Coronary artery (tissue), 2 donors: ENCODE data around the gene BRK1.
"Not testable (repeated sequence)": the region's sequence is repeated elsewhere in the genome, so short reads cannot be mapped to it uniquely, and the experiment has no call there.

Experiments used
- DNase-seq: peaks from one replicate; pipeline ENCODE4 v3.0.0-alpha.2; 2017; ENCODE audit warnings: low spot score
- H3K27ac ChIP-seq, 2 donors: fragments of 200-600 bp; sonication (generic); one replicate each; pipeline ENCODE4 v1.5.1; 2016 to 2019
- H3K4me3 ChIP-seq: fragments of 200-600 bp; sonication (generic); 2 replicates; pipeline ENCODE4 v1.5.1; 2016; ENCODE audit warnings: mild to moderate bottlenecking, moderate library complexity
- CTCF ChIP-seq: fragments of 200-600 bp; sonication (generic); IDR thresholded peaks from one replicate; pipeline ENCODE4 v1.5.1; 2019; ENCODE audit warnings: antibody characterized with exemption

The BRK1 gene

GRCh38 chr3:10160346-10160745, 44.9 kb downstream of the BRK1 start:
- DNase-seq = no peak
- Histone ChIP-seq H3K4me3 (no peak overlapping the region), H3K27ac (no peak overlapping the region)
- TF ChIP-seq CTCF = no peak

- TF ChIP-seq CTCF = no peak
- Histone ChIP-seq H3K27ac (no peak overlapping the region), H3K4me3 (no peak overlapping the region)
- DNase-seq = no peak
These were observed 45.5 kb downstream of the BRK1 start for GRCh38 chr3:10160925-10161324.

GRCh38 chr3:10162185-10162584, 46.7 kb downstream of the BRK1 start:
- no peak for DNase-seq

GRCh38 chr3:10164201-10164545, 48.7 kb downstream of the BRK1 start:
- peak overlapping the region in 1 of 2 donors; percentile 88 for H3K27ac ChIP-seq
- not testable (repeated sequence) for DNase-seq
- H3K4me3 ChIP-seq = peak overlapping the region; percentile 92

More at GRCh38 chr3:10162185-10162584, 46.7 kb downstream of the BRK1 start:
- no peak overlapping the region for H3K27ac ChIP-seq
- H3K4me3 ChIP-seq = no peak overlapping the region
- TF ChIP-seq CTCF = no peak

- Histone ChIP-seq H3K27ac (peak within 1 kb of the TSS; percentile 50 to 88), H3K4me3 (peak within 1 kb of the TSS; percentile 92)
- DNase-seq = peak; percentile 85
- peak; percentile 98 for TF ChIP-seq CTCF
These were observed 49.3 kb downstream of the BRK1 start, which contains the start of gene IRAK2 for GRCh38 chr3:10164546-10165393. Gene IRAK2 (plus strand): TSS chr3:10164919. CDS start chr3:10164955, 36 bp downstream.

GRCh38 chr3:10166213-10166604, 50.7 kb downstream of the BRK1 start:
- DNase-seq = no peak
- no peak for TF ChIP-seq CTCF
- Histone ChIP-seq H3K4me3 (no peak overlapping the region), H3K27ac (peak overlapping the region in 1 of 2 donors; percentile 24)

- no peak for DNase-seq
- TF ChIP-seq CTCF = no peak
These were observed 53.6 kb downstream of the BRK1 start for GRCh38 chr3:10169000-10169496.

More at GRCh38 chr3:10169000-10169496, 53.6 kb downstream of the BRK1 start:
- H3K4me3 ChIP-seq = no peak overlapping the region
- H3K27ac ChIP-seq = no peak overlapping the region
